ENCODE data around the gene IFNL4. TPM values are rescaled to one million over a fixed set of nuclear protein-coding genes. Genes with fewer than 3 reads are reported as not detected.

Gene IFNL4
- total RNA-seq, 1 experiment from 2014 or later: not detected

- Histone ChIP-seq H2AFZ (ENCODE audit: low read length) (no peak overlapping the region), H3T11ph (ENCODE audit: low read length) (no peak overlapping the region), H4K91ac (ENCODE audit: insufficient read length, low read depth, low read length) (no peak overlapping the region), H2BK20ac (ENCODE audit: low read depth, low read length, poor library complexity, severe bottlenecking) (no peak overlapping the region), H3K27me3 (ENCODE audit: insufficient read depth, low read length) (peaks cover 6% of the 10 kb centered on the region; the same call in 1 of the 2 replicates), H3K14ac (ENCODE audit: insufficient read depth, low read length) (no peak overlapping the region), H3K23ac (ENCODE audit: insufficient read length, low read depth, low read length) (no peak overlapping the region), H2BK12ac (ENCODE audit: insufficient read length, low read depth, low read length) (no peak overlapping the region), H3K9me3 (ENCODE audit: control insufficient read depth, low read depth, low read length) (no peaks in the 10 kb centered on the region), H3K4ac (ENCODE audit: low read depth, low read length) (no peak overlapping the region), H3K23me2 (ENCODE audit: insufficient read length, low read depth, low read length, poor library complexity, severe bottlenecking) (no peaks in the 10 kb centered on the region), H3K79me2 (ENCODE audit: insufficient read depth, low read length) (no peaks in the 10 kb centered on the region), H3K18ac (ENCODE audit: insufficient read length, low read depth, low read length) (no peak overlapping the region), H3K4me2 (ENCODE audit: insufficient read depth, insufficient read length, low read length) (no peak overlapping the region), H3K27ac (ENCODE audit: insufficient read length, low read depth, low read length) (no peak overlapping the region), H2BK5ac (ENCODE audit: insufficient read length, low read length) (no peak overlapping the region), H4K8ac (replicated peaks; ENCODE audit: insufficient read length, low read depth, low read length) (no peak overlapping the region), H3K56ac (ENCODE audit: insufficient read length, low read depth, low read length) (no peak overlapping the region), H3K79me1 (ENCODE audit: insufficient read depth, low read depth, low read length, poor library complexity, severe bottlenecking) (no peaks in the 10 kb centered on the region), H2BK120ac (ENCODE audit: low read depth, low read length, poor library complexity, severe bottlenecking) (no peak overlapping the region), H4K20me1 (ENCODE audit: control insufficient read depth, insufficient read depth, insufficient read length) (no peaks in the 10 kb centered on the region), H3K9ac (ENCODE audit: extremely low read depth, insufficient read length, low read length) (no peak overlapping the region), H2BK15ac (ENCODE audit: low read depth, low read length) (no peak overlapping the region), H3K4me1 (ENCODE audit: insufficient read depth, low read length) (no peaks in the 10 kb centered on the region), H4K5ac (ENCODE audit: insufficient read length, low read depth, low read length) (no peak overlapping the region), H2AK5ac (ENCODE audit: insufficient read length, low read length) (no peak overlapping the region)
- Mint-ChIP-seq H3K27ac (no peak overlapping the region), H3K36me3 (ENCODE audit: insufficient read depth in 1 of 3, low read depth in 3 of 3) (no peaks in the 10 kb centered on the region; a peak in 1 of 7 replicates), H3K27me3 (ENCODE audit: low read depth) (peaks cover 82% of the 10 kb centered on the region), H3K4me1 (peaks cover 0 to 2% of the 10 kb centered on the region in 2 experiments; a peak in 1 of 4 replicates), H3K9me3 (no peaks in the 10 kb centered on the region), H3K4me3 (no peak overlapping the region)
- WGBS (ENCODE audit: extremely low coverage, insufficient read length, low lambda C conversion rate): no CpG with 5 or more reads among the region's 29 CpGs
- TF ChIP-seq CTCF (conservative IDR thresholded peaks at IDR 0.05): no peak
- DNase-seq: no peak
Measured at GRCh38 chr19:39254531-39255345, 6.1 kb upstream of the IFNL4 start.
